Natural killer cell treated with Interleukin-12 subunit alpha and Interleukin-12 subunit beta and Interleukin-15 and Interleukin-18, amount 100 ng/mL, for 72 hours (primary cell): ENCODE data around the gene SYT8. TPM values are rescaled to one million over a fixed set of nuclear protein-coding genes. Genes with fewer than 3 reads are reported as not detected.
"Not testable (repeated sequence)": the region's sequence is repeated elsewhere in the genome, so short reads cannot be mapped to it uniquely, and the experiment has no call there.

Source experiments
- ATAC-seq, 2 donors: fragments of 150-1000 bp; cut with Tn5 transposase in 1 of 2; sonication (Bioruptor Pico), chemical (Tn5 transposase) in 1 of 2; 2 replicates each; pipeline ENCODE4 v1.10.0; 2021
- DNase-seq: peaks from one replicate; pipeline ENCODE4 v3.0.0; 2022; ENCODE audit warnings: low spot score
- H3K27ac Mint-ChIP-seq, 2 donors: 1 replicate in 1 of 2; 2 replicates in 1 of 2; pipeline ENCODE4 v1.8.0; 2022; ENCODE audit warnings: mixed read lengths in 2 of 2, mild to moderate bottlenecking in 1 of 2, moderate library complexity in 1 of 2
- H3K27me3 Mint-ChIP-seq, 2 donors: 1 replicate in 1 of 2; 2 replicates in 1 of 2; pipeline ENCODE4 v1.8.0; 2022; ENCODE audit warnings: mixed read lengths in 2 of 2
- H3K36me3 Mint-ChIP-seq: one replicate; pipeline ENCODE4 v1.8.0; 2022; ENCODE audit warnings: mixed read lengths
- H3K4me1 Mint-ChIP-seq, 2 donors: 1 replicate in 1 of 2; 2 replicates in 1 of 2; pipeline ENCODE4 v1.8.0; 2022; ENCODE audit warnings: low read depth in 2 of 2, mixed read lengths in 2 of 2, mild to moderate bottlenecking in 1 of 2
- H3K4me3 Mint-ChIP-seq: one replicate; pipeline ENCODE4 v1.8.0; 2022; ENCODE audit warnings: mixed read lengths
- H3K9me3 Mint-ChIP-seq: 2 replicates; pipeline ENCODE4 v1.8.0; 2022; ENCODE audit warnings: mixed read lengths
- total RNA-seq, 2 donors: library from RNA; stranded (reverse); gene quantifications; one replicate each; pipeline ENCODE4 v1.2.3, GENCODE V29; 2022

The SYT8 gene, protein sequence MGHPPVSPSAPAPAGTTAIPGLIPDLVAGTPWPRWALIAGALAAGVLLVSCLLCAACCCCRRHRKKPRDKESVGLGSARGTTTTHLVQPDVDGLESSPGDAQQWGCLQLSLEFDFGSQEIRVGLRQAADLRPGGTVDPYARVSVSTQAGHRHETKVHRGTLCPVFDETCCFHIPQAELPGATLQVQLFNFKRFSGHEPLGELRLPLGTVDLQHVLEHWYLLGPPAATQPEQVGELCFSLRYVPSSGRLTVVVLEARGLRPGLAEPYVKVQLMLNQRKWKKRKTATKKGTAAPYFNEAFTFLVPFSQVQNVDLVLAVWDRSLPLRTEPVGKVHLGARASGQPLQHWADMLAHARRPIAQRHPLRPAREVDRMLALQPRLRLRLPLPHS
- total RNA-seq = not detected

- Mint-ChIP-seq H3K27me3 (no peaks in the 10 kb centered on the region), H3K4me1 (peaks cover 0 to 8% of the 10 kb centered on the region in 2 donors), H3K9me3 (no peaks in the 10 kb centered on the region), H3K27ac (no peak within 1 kb of the TSS), H3K36me3 (no peaks in the 10 kb centered on the region), H3K4me3 (no peak within 1 kb of the TSS)
- ATAC-seq (no peak), DNase-seq (no peak)
Observed at GRCh38 chr11:1834779-1835670, at the start of gene SYT8. TSS of gene SYT8 (plus strand) at chr11:1834990. CDS start at chr11:1835106, 116 bp downstream.

- Mint-ChIP-seq H3K4me3 (no peak overlapping the region), H3K27ac (peak overlapping the region; percentile 27 to 82), H3K4me1 (peaks cover 27 to 35% of the 10 kb centered on the region in 2 donors), H3K27me3 (no peaks in the 10 kb centered on the region), H3K36me3 (no peaks in the 10 kb centered on the region), H3K9me3 (no peaks in the 10 kb centered on the region)
- no peak for DNase-seq
- ATAC-seq = no peak
Observed at GRCh38 chr11:1785749-1786413, 48.9 kb upstream of the SYT8 start.

DNA sequence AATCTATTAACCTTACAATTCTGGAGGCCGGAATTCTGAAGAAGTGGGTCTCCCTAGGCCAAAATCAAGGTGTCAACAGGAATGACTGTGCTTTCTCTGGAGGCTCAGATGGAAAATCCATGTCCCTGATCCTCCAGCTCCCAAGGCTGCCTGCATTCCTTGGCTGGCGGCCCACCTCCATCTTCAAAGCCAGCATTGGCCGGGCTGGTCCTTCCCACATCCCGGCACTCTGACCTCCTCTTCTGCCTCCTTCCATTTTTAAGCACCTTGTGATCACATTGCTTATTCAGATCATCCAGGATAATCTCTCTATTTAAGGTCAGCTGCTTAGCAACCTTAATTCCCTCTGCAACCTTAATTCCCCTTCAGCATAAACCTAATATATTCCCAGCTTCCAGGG is 48.3 kb upstream of the SYT8 start:
- peak overlapping the region; percentile 27 to 82 for H3K27ac Mint-ChIP-seq
- no peaks in the 10 kb centered on the region for H3K36me3 Mint-ChIP-seq
- no peak overlapping the region for H3K4me3 Mint-ChIP-seq
- no peak for ATAC-seq
- no peaks in the 10 kb centered on the region for H3K27me3 Mint-ChIP-seq
- H3K9me3 Mint-ChIP-seq = no peaks in the 10 kb centered on the region
- no peak for DNase-seq
- H3K4me1 Mint-ChIP-seq = peaks cover 22 to 32% of the 10 kb centered on the region in 2 donors

DNA sequence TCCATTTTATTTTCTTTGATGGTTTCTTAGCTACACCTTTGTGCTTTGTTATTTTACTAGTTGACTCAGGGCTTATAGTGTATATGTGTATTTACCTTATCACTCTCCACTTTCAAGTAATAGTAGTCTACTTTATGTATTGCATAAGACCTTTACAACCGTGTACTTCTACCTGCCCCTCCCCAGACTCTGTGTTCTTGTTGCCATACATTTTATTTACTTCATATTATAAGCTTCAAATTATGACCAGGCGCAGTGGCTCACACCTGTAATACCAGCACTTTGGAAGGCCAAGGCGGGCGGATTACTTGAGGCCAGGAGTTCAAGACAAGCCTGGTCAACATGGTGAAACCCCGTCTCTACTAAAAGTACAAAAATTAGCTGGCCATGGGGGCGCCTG is 42.9 kb upstream of the SYT8 start:
- Mint-ChIP-seq H3K27me3 (peaks cover 4 to 6% of the 10 kb centered on the region in 2 donors), H3K36me3 (peaks cover 12% of the 10 kb centered on the region), H3K27ac (peak overlapping the region; percentile 93 to 97), H3K9me3 (no peaks in the 10 kb centered on the region), H3K4me1 (peaks cover 31 to 42% of the 10 kb centered on the region in 2 donors), H3K4me3 (peak overlapping the region; percentile 90)
- peak; percentile 3 to 52 for ATAC-seq
- DNase-seq = no peak

DNA sequence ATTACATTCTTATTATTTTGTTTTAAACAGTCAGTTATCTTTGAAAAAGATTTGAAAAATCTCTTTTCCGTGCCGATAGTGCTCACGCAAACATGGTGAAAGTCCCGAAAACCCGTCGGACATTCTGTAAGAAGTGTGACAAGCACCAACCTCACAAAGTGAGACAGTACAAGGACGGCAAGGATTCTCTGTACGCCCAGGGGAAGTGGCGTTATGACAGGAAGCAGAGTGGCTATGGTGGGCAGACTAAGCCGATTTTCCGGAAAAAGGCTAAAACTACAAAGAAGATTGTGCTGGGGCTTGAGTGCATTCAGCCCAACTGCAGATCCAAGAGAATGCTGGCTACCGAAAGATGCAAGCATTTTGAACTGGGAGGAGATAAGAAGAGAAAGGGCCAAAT is 42.3 kb upstream of the SYT8 start:
- peaks cover 4 to 7% of the 10 kb centered on the region in 2 donors for H3K27me3 Mint-ChIP-seq
- peak overlapping the region; percentile 90 for H3K4me3 Mint-ChIP-seq
- H3K27ac Mint-ChIP-seq = peak overlapping the region; percentile 93 to 97
- peaks cover 12% of the 10 kb centered on the region for H3K36me3 Mint-ChIP-seq
- ATAC-seq (peak; percentile 87 to 95), DNase-seq (peak; percentile 81)
- no peaks in the 10 kb centered on the region for H3K9me3 Mint-ChIP-seq
- H3K4me1 Mint-ChIP-seq = peaks cover 30 to 42% of the 10 kb centered on the region in 2 donors

DNA sequence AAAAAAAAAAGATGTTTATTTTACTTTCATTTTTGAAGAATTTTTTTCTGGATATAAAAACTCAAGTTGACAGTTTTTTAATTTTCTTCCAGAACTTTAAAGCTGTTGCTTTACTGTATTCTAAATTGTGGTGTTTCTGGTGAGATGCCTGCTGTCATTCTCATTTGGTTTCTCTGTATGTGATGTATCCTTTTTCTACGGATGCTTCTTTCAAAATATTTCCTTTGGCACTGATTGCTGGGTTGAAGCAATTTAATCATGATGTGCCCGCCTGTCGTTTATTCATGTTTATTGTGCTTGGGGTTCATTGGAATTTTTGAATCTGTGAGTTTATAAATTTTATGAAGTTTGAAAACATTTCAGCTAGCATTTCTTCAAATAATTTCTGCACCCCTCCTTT is 41.7 kb upstream of the SYT8 start:
- Mint-ChIP-seq H3K27me3 (peaks cover 4 to 7% of the 10 kb centered on the region in 2 donors), H3K4me3 (peak overlapping the region; percentile 90), H3K9me3 (no peaks in the 10 kb centered on the region), H3K4me1 (peaks cover 29 to 42% of the 10 kb centered on the region in 2 donors), H3K36me3 (peaks cover 12% of the 10 kb centered on the region), H3K27ac (peak overlapping the region; percentile 93 to 97)
- DNase-seq (no peak), ATAC-seq (no peak)

DNA sequence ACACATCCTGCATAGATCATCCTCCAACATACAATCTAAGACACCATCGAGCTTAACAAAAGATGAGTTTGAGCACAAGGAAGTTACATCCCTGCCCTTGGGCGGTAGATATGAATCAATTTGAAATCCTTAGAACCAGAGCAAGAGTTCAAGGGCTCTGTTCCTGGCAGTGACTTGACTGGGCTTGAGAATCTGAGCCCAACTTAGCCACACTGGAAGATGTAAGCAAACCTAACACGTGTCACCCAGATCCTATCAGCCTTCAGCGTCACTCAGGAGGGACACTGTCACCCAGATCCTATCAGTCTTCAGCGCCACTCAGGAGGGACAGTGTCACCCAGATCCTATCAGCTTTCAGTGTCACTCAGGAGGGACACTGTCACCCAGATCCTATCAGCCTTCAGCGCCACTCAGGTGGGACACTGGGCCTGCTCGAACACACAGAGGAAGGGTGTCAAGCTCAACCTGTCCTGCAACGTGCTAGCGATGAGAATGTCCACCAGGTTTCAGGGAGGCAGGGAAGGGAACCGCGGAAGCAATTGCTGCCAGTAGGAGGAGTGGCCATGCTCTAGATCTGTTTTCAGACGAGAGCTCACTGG is 38.3 kb upstream of the SYT8 start:
- peaks cover 12% of the 10 kb centered on the region for H3K36me3 Mint-ChIP-seq
- H3K27ac Mint-ChIP-seq = peak overlapping the region; percentile 87 to 97
- peaks cover 22 to 36% of the 10 kb centered on the region in 2 donors for H3K4me1 Mint-ChIP-seq
- H3K4me3 Mint-ChIP-seq = no peak overlapping the region
- ATAC-seq (peak in 1 of 2 donors; percentile 56), DNase-seq (no peak)
- no peaks in the 10 kb centered on the region for H3K9me3 Mint-ChIP-seq
- peaks cover 7 to 8% of the 10 kb centered on the region in 2 donors for H3K27me3 Mint-ChIP-seq

DNA sequence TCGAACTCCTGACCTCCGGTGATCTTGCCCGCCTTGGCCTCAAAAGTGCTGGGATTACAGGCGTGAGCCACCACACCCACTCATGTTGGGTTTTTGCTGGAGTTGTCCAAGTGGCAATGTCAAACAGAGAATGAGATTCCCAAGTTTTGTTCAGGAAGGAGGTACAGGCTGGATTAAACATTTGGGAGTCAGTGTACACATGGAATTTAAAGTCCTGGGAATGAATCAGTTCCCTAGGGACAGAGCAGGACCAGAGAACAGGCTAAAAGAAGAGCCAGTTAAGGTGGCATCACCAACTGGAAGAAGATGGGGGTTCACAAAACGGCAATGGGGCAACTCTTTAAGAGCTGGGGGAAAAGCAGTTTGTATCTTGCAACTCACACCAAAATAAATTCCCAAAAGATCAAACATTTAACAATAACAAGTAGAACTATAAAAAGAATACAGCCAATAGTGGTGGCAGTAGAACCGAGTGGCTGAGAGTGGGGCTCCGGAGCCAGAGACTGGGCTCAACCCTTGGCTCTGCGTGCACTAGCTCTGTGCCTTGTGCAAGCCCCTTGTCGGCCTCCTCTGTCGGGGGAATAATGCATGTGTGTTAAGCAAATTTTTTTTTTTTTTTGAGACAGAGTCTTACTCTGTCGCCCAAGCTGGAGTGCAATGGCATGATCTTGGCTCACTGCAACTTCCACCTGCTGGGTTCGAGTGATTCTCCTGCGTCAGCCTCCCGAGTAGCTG is 37.2 kb upstream of the SYT8 start:
- H3K27me3 Mint-ChIP-seq = peaks cover 7 to 8% of the 10 kb centered on the region in 2 donors
- H3K9me3 Mint-ChIP-seq = no peaks in the 10 kb centered on the region
- ATAC-seq = no peak
- H3K4me3 Mint-ChIP-seq = no peak overlapping the region
- DNase-seq = no peak
- peaks cover 9% of the 10 kb centered on the region for H3K36me3 Mint-ChIP-seq
- H3K27ac Mint-ChIP-seq = peak overlapping the region in 1 of 2 donors; percentile 87
- H3K4me1 Mint-ChIP-seq = peaks cover 15 to 27% of the 10 kb centered on the region in 2 donors

DNA sequence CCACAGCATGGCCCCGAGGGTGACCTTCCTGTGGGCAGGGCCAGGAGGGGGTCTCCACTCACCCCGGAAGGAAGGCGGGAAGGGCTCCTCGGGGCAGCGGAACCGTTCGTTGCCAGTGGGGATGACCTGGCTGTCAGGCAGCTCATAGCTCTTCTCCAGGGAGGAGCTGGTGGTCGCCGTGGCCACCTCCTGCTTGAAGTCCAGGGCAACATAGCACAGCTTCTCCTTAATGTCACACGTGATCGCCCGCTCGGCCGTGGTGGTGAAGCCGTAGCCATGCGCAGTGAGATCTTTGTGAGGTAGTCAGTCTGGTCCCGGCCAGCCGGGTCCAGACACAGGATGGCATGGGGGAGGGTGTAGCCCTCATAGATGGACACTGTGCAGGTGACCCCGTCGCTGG is 31.5 kb upstream of the SYT8 start:
- peak overlapping the region in 1 of 2 donors; percentile 43 for H3K27ac Mint-ChIP-seq
- H3K36me3 Mint-ChIP-seq = no peaks in the 10 kb centered on the region
- H3K4me1 Mint-ChIP-seq = peaks cover 0 to 2% of the 10 kb centered on the region in 2 donors
- ATAC-seq = no peak
- H3K9me3 Mint-ChIP-seq = no peaks in the 10 kb centered on the region
- no peak overlapping the region for H3K4me3 Mint-ChIP-seq
- peaks cover 6 to 7% of the 10 kb centered on the region in 2 donors for H3K27me3 Mint-ChIP-seq
- DNase-seq = peak; percentile 61

GRCh38 chr11:1803835-1804519 is 30.8 kb upstream of the SYT8 start:
- DNase-seq, H3K9me3 Mint-ChIP-seq, H3K4me3 Mint-ChIP-seq, H3K4me1 Mint-ChIP-seq, ATAC-seq, H3K36me3 Mint-ChIP-seq: not testable (repeated sequence)
- Mint-ChIP-seq H3K27ac (peak overlapping the region in 1 of 2 donors; percentile 43), H3K27me3 (peaks cover 3 to 12% of the 10 kb centered on the region in 2 donors)

- no peak overlapping the region for H3K4me3 Mint-ChIP-seq
- DNase-seq = no peak
- no peak overlapping the region for H3K27ac Mint-ChIP-seq
- no peaks in the 10 kb centered on the region for H3K9me3 Mint-ChIP-seq
- H3K27me3 Mint-ChIP-seq = peaks cover 3 to 13% of the 10 kb centered on the region in 2 donors
- peaks cover 0 to 6% of the 10 kb centered on the region in 2 donors for H3K4me1 Mint-ChIP-seq
- no peaks in the 10 kb centered on the region for H3K36me3 Mint-ChIP-seq
- ATAC-seq = no peak
Observed at GRCh38 chr11:1805525-1805924, 29.3 kb upstream of the SYT8 start.

DNA sequence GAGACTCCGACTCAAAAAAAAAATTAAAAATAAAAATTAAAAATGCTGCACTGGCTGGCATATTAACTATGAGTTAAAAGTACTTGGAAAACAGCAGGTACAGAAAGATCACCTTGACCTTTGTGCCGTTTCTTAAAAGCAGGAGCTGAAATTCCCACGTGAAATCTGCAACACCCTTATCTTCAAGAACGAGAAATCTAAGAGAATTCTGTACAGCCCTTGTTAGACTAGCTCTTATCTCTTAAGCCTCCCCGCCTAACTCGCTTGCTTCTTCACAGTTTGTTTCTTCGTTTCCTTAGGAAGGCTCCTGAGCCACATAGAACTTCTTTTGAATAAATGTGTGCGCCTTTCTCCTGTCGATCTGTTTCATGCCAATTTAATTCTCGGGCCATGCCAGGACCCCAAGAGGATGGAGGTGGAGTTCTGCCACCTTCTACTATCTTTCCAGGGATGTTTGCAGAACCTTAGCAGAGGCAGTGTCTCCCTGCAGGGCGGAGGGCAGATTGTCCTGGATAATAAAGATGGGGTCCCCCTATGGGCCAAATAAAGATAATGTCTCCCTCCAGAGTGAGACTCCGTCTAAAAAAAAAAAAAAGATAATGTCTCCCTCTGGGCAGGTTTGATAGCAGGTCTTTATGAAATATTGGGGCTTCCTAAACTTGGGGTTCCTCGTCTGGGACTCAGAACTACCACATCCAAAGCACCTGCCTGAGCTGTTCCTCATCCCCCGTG is 27.4 kb upstream of the SYT8 start:
- no peaks in the 10 kb centered on the region for H3K9me3 Mint-ChIP-seq
- H3K27ac Mint-ChIP-seq = peak overlapping the region; percentile 35 to 57
- DNase-seq (no peak), ATAC-seq (no peak)
- H3K4me1 Mint-ChIP-seq = peaks cover 0 to 6% of the 10 kb centered on the region in 2 donors
- H3K4me3 Mint-ChIP-seq = no peak overlapping the region
- H3K27me3 Mint-ChIP-seq = peaks cover 3 to 16% of the 10 kb centered on the region in 2 donors
- no peaks in the 10 kb centered on the region for H3K36me3 Mint-ChIP-seq
